WI38 (cell line): ENCODE data around the gene HHLA2.

Experiments
- H3K4me3 ChIP-seq: 2 replicates; pipeline ENCODE4 v1.5.1; 2011; ENCODE audit warnings: low read depth, mild to moderate bottlenecking, control low read depth, low read length
- CTCF ChIP-seq: IDR thresholded peaks from 2 replicates; pipeline ENCODE4 v1.5.1; 2012; ENCODE audit warnings: low read depth, mild to moderate bottlenecking, control low read depth, low read length

Gene HHLA2

GRCh38 chr3:108412121-108412750 lies 115.9 kb downstream of the HHLA2 start:
- TF ChIP-seq CTCF: no peak
- H3K4me3 ChIP-seq: no peak overlapping the region

- H3K4me3 ChIP-seq: no peak overlapping the region
- TF ChIP-seq CTCF: no peak
Measured at GRCh38 chr3:108414007-108414406, 117.7 kb downstream of the HHLA2 start.

DNA sequence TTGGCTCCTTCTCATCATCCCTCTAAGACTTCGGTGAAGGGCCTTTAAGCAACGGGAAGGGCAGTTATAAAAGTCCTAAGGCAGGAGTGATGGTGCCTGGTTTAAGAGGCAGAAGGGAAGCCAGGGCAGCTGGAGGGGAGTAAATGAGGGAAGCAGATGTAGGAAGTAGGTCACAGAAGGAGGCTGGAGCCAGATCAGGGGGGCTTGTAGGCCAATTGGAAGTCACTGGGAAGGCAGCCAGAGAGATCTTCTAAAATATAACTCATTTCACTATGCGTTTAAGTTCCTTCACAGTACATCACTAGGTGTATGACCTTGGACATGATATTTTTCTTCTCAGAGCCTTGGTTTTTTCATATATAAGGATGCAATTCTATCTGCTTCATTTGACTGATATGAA lies 119.3 kb downstream of the HHLA2 start:
- no peak overlapping the region for H3K4me3 ChIP-seq

GRCh38 chr3:108416111-108416869 lies 119.9 kb downstream of the HHLA2 start:
- TF ChIP-seq CTCF: no peak
- H3K4me3 ChIP-seq: no peak overlapping the region

More for the DNA sequence above, 119.3 kb downstream of the HHLA2 start:
- TF ChIP-seq CTCF: no peak

DNA sequence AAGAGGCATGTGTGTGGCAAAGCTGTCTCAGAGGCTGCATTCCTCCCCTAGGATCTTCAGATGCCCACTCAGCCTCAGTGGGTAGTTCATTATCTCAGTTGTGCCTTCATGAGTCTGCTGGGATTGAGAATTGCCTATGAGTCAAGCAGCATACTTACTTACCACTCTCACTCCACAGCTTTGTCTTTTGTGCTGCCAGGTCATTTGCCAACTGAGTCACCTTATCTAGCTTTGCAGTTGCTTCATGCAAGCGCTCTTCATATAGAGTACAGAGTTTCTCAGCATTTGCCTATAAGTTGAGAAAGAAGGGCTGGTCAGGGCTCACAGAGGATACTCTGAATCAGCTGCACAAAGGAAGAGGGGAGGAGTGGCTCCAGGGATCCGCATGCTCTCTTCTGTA lies 124.6 kb downstream of the HHLA2 start:
- TF ChIP-seq CTCF: no peak
- no peak overlapping the region for H3K4me3 ChIP-seq
